H1 (cell line): ENCODE data around the gene HNRNPDL. TPM values are rescaled to one million over a fixed set of nuclear protein-coding genes. Genes with fewer than 3 reads are reported as not detected.

Experiments used
- CTCF ChIA-PET: fragments of 300-600 bp; sonication (Branson Sonifier 250); formaldehyde crosslinking; loops from one replicate; lab custom pipeline; 2021; ENCODE audit not compliant: partially characterized antibody; lab: Charles Lee
- POLR2A ChIA-PET: fragments of 300-600 bp; sonication (Branson Sonifier 250); formaldehyde crosslinking; loops from one replicate; lab custom pipeline; 2021; ENCODE audit warnings: inconsistent platforms; ENCODE audit not compliant: partially characterized antibody; lab: Charles Lee
- DNase-seq, 2 experiments: peaks; one replicate each; pipeline versions ENCODE4 v3.0.0 to v3.0.0-alpha.2; 2010 to 2022; ENCODE audit warnings: low spot score in 2 of 2, low read depth in 1 of 2, mixed read lengths in 1 of 2
- FAIRE-seq: peaks from 2 replicates; lab custom pipeline; 2011; peaks lifted over from hg19 to GRCh38; lab: Jason Lieb, UNC
- H2AFZ ChIP-seq: 2 replicates; pipeline ENCODE4 v1.8.1; 2012; ENCODE audit warnings: low read length, inconsistent platforms
- H2AK5ac ChIP-seq: 2 replicates; pipeline ENCODE4 v1.6.1; 2013; ENCODE audit warnings: low read depth, low read length
- H2BK120ac ChIP-seq: replicated peaks from 2 replicates; pipeline ENCODE3; 2013; ENCODE audit warnings: low read depth, low read length, inconsistent platforms
- H2BK12ac ChIP-seq: 2 replicates; pipeline ENCODE4 v1.6.1; 2013; ENCODE audit warnings: low read depth, low read length
- H2BK15ac ChIP-seq: 2 replicates; pipeline ENCODE4 v1.6.1; 2013; ENCODE audit warnings: low read length
- H2BK20ac ChIP-seq: 2 replicates; pipeline ENCODE4 v1.6.1; 2013; ENCODE audit warnings: low read length
- H2BK5ac ChIP-seq: 2 replicates; pipeline ENCODE4 v1.6.1; 2013; ENCODE audit warnings: low read depth, low read length
- H3K14ac ChIP-seq: 2 replicates; pipeline ENCODE4 v1.6.1; 2013; ENCODE audit warnings: inconsistent platforms; ENCODE audit not compliant: insufficient read length
- H3K18ac ChIP-seq: 2 replicates; pipeline ENCODE4 v1.6.1; 2013; ENCODE audit warnings: low read length; ENCODE audit errors: extremely low read depth
- H3K23ac ChIP-seq: 2 replicates; pipeline ENCODE4 v1.6.1; 2013; ENCODE audit warnings: inconsistent platforms; ENCODE audit not compliant: insufficient read length
- H3K23me2 ChIP-seq: 2 replicates; pipeline ENCODE4 v1.6.1; 2013; ENCODE audit warnings: low read depth, low read length
- H3K27ac ChIP-seq: 2 replicates; pipeline ENCODE4 v1.6.1; 2011; ENCODE audit warnings: low read depth, low read length, inconsistent platforms
- H3K27me3 ChIP-seq, 4 experiments: replicated peaks in 1 of 4; 1 replicate in 1 of 4; 2 replicates in 3 of 4; pipeline versions ENCODE4 v1.6.1 to v1.8.1; 2011 to 2013; ENCODE audit warnings: low read length in 3 of 4, mild to moderate bottlenecking in 3 of 4, inconsistent platforms in 2 of 4, mixed read lengths in 2 of 4, moderate library complexity in 1 of 4; ENCODE audit not compliant: control insufficient read depth in 3 of 4, insufficient read depth in 3 of 4; ENCODE audit errors: extremely low read depth in 1 of 4
- H3K36me3 ChIP-seq, 4 experiments: 2 replicates each; pipeline versions ENCODE4 v1.6.1 to v1.8.1; 2011 to 2013; ENCODE audit warnings: mild to moderate bottlenecking in 4 of 4, low read length in 3 of 4, moderate library complexity in 2 of 4, control low read depth in 1 of 4, inconsistent platforms in 1 of 4; ENCODE audit not compliant: insufficient read depth in 4 of 4, control insufficient read depth in 2 of 4
- H3K4ac ChIP-seq: replicated peaks from 2 replicates; pipeline ENCODE3; 2013; ENCODE audit warnings: low read length, low read depth, mixed read lengths, inconsistent platforms; ENCODE audit not compliant: insufficient read length
- H3K4me1 ChIP-seq, 4 experiments: replicated peaks in 1 of 4; 1 replicate in 1 of 4; 2 replicates in 3 of 4; pipeline versions ENCODE4 v1.6.1 to v1.8.1; 2011 to 2013; ENCODE audit warnings: low read length in 3 of 4, inconsistent platforms in 2 of 4, mixed read lengths in 1 of 4; ENCODE audit not compliant: insufficient read depth in 4 of 4, control insufficient read depth in 3 of 4
- H3K4me2 ChIP-seq, 2 experiments: 2 replicates each; pipeline versions ENCODE4 v1.6.1 to v1.8.1; 2011 to 2013; ENCODE audit warnings: low read depth in 2 of 2, low read length in 2 of 2, control low read depth in 1 of 2, inconsistent platforms in 1 of 2, mild to moderate bottlenecking in 1 of 2; ENCODE audit not compliant: insufficient read depth in 1 of 2
- H3K4me3 ChIP-seq, 4 experiments: fragments of 200-600, 300-600 bp in 1 of 4; sonication (generic), shearing (Covaris generic), sonication (Bioruptor Twin) in 1 of 4; 2 replicates each; pipeline versions ENCODE4 v1.5.1 to v1.8.1; 2011 to 2016; ENCODE audit warnings: low read length in 4 of 4, low read depth in 3 of 4, control low read depth in 2 of 4, inconsistent platforms in 2 of 4, mild to moderate bottlenecking in 2 of 4, mixed read lengths in 1 of 4, moderate library complexity in 1 of 4; ENCODE audit not compliant: insufficient read depth in 2 of 4; ENCODE audit errors: extremely low read depth in 1 of 4
- H3K56ac ChIP-seq: replicated peaks from 2 replicates; pipeline ENCODE3; 2013; ENCODE audit warnings: low read depth, mild to moderate bottlenecking, mixed read lengths, low read length, inconsistent platforms; ENCODE audit not compliant: insufficient read length
- H3K79me1 ChIP-seq: 2 replicates; pipeline ENCODE4 v1.6.1; 2013; ENCODE audit warnings: low read depth, low read length, control low read depth
- H3K79me2 ChIP-seq, 2 experiments: 2 replicates each; pipeline versions ENCODE4 v1.6.1 to v1.8.1; 2012 to 2013; ENCODE audit warnings: low read length in 2 of 2, mild to moderate bottlenecking in 2 of 2, inconsistent platforms in 1 of 2; ENCODE audit not compliant: insufficient read depth in 2 of 2, control insufficient read depth in 1 of 2
- H3K9ac ChIP-seq, 4 experiments: replicated peaks in 1 of 4; 1 replicate in 1 of 4; 2 replicates in 3 of 4; pipeline versions ENCODE4 v1.6.1 to v1.8.1; 2011 to 2013; ENCODE audit warnings: low read depth in 3 of 4, low read length in 3 of 4, control low read depth in 2 of 4, mild to moderate bottlenecking in 2 of 4, moderate library complexity in 2 of 4, inconsistent platforms in 1 of 4; ENCODE audit errors: extremely low read depth in 1 of 4
- H3K9me3 ChIP-seq, 2 experiments: 2 replicates each; pipeline versions ENCODE4 v1.6.1 to v1.8.1; 2012 to 2013; ENCODE audit warnings: mild to moderate bottlenecking in 2 of 2, moderate library complexity in 2 of 2, control low read depth in 1 of 2, inconsistent platforms in 1 of 2, low read depth in 1 of 2, low read length in 1 of 2, mixed read lengths in 1 of 2; ENCODE audit not compliant: insufficient read depth in 2 of 2
- H4K20me1 ChIP-seq, 2 experiments: replicated peaks in 1 of 2; 2 replicates each; pipeline versions ENCODE3 to v1.8.1; 2011 to 2013; ENCODE audit warnings: inconsistent platforms in 2 of 2, low read length in 2 of 2, mild to moderate bottlenecking in 1 of 2; ENCODE audit not compliant: insufficient read depth in 2 of 2, control insufficient read depth in 1 of 2
- H4K5ac ChIP-seq: 2 replicates; pipeline ENCODE4 v1.6.1; 2013; ENCODE audit warnings: low read length, low read depth, mixed read lengths, inconsistent platforms; ENCODE audit not compliant: insufficient read length
- H4K8ac ChIP-seq: 2 replicates; pipeline ENCODE4 v1.8.0; 2013; ENCODE audit warnings: mild to moderate bottlenecking, moderate library complexity, low read length, inconsistent platforms; ENCODE audit not compliant: insufficient read depth; ENCODE audit errors: extremely low read depth
- H4K91ac ChIP-seq: replicated peaks from 2 replicates; pipeline ENCODE3; 2013; ENCODE audit warnings: low read length, mixed read lengths, inconsistent platforms; ENCODE audit not compliant: insufficient read length
- POLR2AphosphoS5 ChIP-seq: IDR thresholded peaks from 2 replicates; pipeline ENCODE4 v1.6.1; 2011; ENCODE audit warnings: low read depth, low read length
- RAD21 ChIP-seq, 2 experiments: IDR thresholded peaks in 1 of 2; conservative IDR thresholded peaks in 1 of 2; 2 replicates each; pipeline ENCODE4 v1.6.1; 2011; ENCODE audit warnings: low read depth in 2 of 2, low read length in 2 of 2, improper control_type of control experiment in 1 of 2, inconsistent platforms in 1 of 2, mild to moderate bottlenecking in 1 of 2, moderate library complexity in 1 of 2
- SIRT6 ChIP-seq: IDR thresholded peaks from one replicate; pipeline ENCODE4 v1.7.1; 2012; ENCODE audit warnings: low read length, inconsistent platforms
- SP1 ChIP-seq: IDR thresholded peaks from 2 replicates; pipeline ENCODE4 v1.6.1; 2011; ENCODE audit warnings: low read depth, low read length
- YY1 ChIP-seq: IDR thresholded peaks from 2 replicates; pipeline ENCODE4 v1.6.1; 2011; ENCODE audit warnings: low read depth, mild to moderate bottlenecking, low read length
- ZNF274 ChIP-seq: IDR thresholded peaks from 2 replicates; pipeline ENCODE4 v1.7.0; 2012; ENCODE audit warnings: low read length, borderline replicate concordance; ENCODE audit errors: extremely low read depth
- WGBS, 2 experiments: shearing (Covaris generic) in 1 of 2; methylation state at CpG; one replicate each; pipeline versions ENCODE4 v1.1.6 to v1.1.7; 2013 to 2015; ENCODE audit warnings: low lambda C conversion rate in 2 of 2, mixed read lengths in 2 of 2, inconsistent platforms in 1 of 2, low coverage in 1 of 2, missing lambda C conversion rate in 1 of 2; ENCODE audit not compliant: insufficient replicate concordance in 2 of 2, insufficient coverage in 1 of 2, insufficient read length in 1 of 2; ENCODE audit errors: extremely low coverage in 1 of 2, missing lambda C conversion rate in 1 of 2; 5-methylcytosine and 5-hydroxymethylcytosine counted together
- polyA plus RNA-seq, 7 experiments: library from polyadenylated mRNA; depleted of rRNA in 3 of 7; stranded (reverse) in 5 of 7; unstranded in 2 of 7; fragments of >200 nt in 5 of 7; fragments of 200-250 nt in 2 of 7; gene quantifications; 1 replicate in 5 of 7; 2 replicates in 1 of 7; 4 replicates in 1 of 7; pipeline versions ENCODE4 v1.2.1 to v1.2.3, GENCODE V29; 2011 to 2013; ENCODE audit warnings: missing spikeins in 2 of 7, mixed read lengths in 2 of 7
- total RNA-seq: library from RNA; stranded (reverse); fragmentation: NEBNext Ultra II Directional; extraction: Animal tissue kit (Norgen Biotek cat#: 25700); gene quantifications from 2 replicates; pipeline ENCODE4 v1.2.1, GENCODE V29; 2021
- TF ChIP-seq, protein P1 (sequence below), 3 experiments: IDR thresholded peaks; 1 replicate in 2 of 3; 2 replicates in 1 of 3; pipeline versions ENCODE4 v1.5.1 to v1.6.1; 2011; ENCODE audit warnings: low read length in 3 of 3, mild to moderate bottlenecking in 3 of 3, inconsistent platforms in 2 of 3, low read depth in 1 of 3, moderate library complexity in 1 of 3; ENCODE audit not compliant: insufficient read depth in 1 of 3; ENCODE audit errors: control extremely low read depth in 1 of 3

HNRNPDL gene
- total and polyA plus RNA-seq, 2 of the 8 experiments (the other 6 are each of a cell fraction or from before 2014, with no cell fraction given), result 197 to 411 TPM

DNA sequence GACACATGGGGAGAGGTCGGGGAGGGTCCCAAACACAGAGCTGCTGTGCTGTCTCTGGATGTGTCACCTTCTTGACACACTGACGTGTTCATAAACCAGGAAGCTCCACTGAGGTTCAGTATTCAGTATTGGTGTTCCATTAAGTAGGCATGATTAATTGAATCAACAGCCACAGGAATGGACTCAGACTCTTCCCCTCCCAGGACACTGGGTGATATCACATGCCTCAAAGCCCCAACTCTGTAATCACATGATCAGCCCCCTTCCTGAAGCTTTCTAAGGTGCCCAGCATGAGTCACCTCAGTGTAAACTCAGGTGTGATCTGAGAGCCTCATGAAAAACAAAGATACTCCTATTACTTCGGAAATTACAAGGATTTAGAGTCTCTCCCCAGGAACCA lies 35.4 kb downstream of the HNRNPDL start:
- POLR2A ChIA-PET, result interaction anchor here (0.9 to 5.4 kb wide), 7 partner anchors 9 to 33 kb away, joined by 3 to 29 read pairs (median 10); no protein-coding TSS in a partner anchor
- Histone ChIP-seq H2BK12ac (no peak overlapping the region), H4K5ac (no peak overlapping the region), H3K4me2 (no peak overlapping the region), H3K14ac (no peak overlapping the region), H2BK15ac (no peak overlapping the region), H2AFZ (peak overlapping the region; percentile 66), H3K4me1 (no peaks in the 10 kb centered on the region), H4K20me1 (no peaks in the 10 kb centered on the region), H4K8ac (no peak overlapping the region), H3K23me2 (no peaks in the 10 kb centered on the region), H3K4me3 (no peak overlapping the region), H2AK5ac (no peak overlapping the region), H3K9ac (no peak overlapping the region), H3K9me3 (no peaks in the 10 kb centered on the region), H3K36me3 (no peaks in the 10 kb centered on the region), H2BK5ac (no peak overlapping the region), H3K27me3 (no peaks in the 10 kb centered on the region), H3K4ac (no peak overlapping the region), H2BK120ac (no peak overlapping the region), H2BK20ac (no peak overlapping the region), H3K79me1 (no peaks in the 10 kb centered on the region), H3K27ac (no peak overlapping the region), H4K91ac (no peak overlapping the region), H3K79me2 (no peaks in the 10 kb centered on the region), H3K23ac (no peak overlapping the region), H3K56ac (no peak overlapping the region), H3K18ac (no peak overlapping the region)
- WGBS, 2 experiments, result 92% methylated on average over 3 of the region's 3 CpGs; no CpG with 5 or more reads in 1 of the 2 experiments
- TF ChIP-seq SP1 (no peak), ZNF274 (no peak), YY1 (no peak), RAD21 (IDR thresholded peaks at IDR 0.05 in 1 of 2, conservative IDR thresholded peaks at IDR 0.05 in 1 of 2; ENCODE audit: low read depth in 2 of 2, low read length in 2 of 2) (no peak), POLR2AphosphoS5 (no peak), SIRT6 (no peak)
- TF ChIP-seq, protein P1, sequence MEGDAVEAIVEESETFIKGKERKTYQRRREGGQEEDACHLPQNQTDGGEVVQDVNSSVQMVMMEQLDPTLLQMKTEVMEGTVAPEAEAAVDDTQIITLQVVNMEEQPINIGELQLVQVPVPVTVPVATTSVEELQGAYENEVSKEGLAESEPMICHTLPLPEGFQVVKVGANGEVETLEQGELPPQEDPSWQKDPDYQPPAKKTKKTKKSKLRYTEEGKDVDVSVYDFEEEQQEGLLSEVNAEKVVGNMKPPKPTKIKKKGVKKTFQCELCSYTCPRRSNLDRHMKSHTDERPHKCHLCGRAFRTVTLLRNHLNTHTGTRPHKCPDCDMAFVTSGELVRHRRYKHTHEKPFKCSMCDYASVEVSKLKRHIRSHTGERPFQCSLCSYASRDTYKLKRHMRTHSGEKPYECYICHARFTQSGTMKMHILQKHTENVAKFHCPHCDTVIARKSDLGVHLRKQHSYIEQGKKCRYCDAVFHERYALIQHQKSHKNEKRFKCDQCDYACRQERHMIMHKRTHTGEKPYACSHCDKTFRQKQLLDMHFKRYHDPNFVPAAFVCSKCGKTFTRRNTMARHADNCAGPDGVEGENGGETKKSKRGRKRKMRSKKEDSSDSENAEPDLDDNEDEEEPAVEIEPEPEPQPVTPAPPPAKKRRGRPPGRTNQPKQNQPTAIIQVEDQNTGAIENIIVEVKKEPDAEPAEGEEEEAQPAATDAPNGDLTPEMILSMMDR (IDR thresholded peaks at IDR 0.05; ENCODE audit: control extremely low read depth in 1 of 3, insufficient read depth in 1 of 3, low read depth in 1 of 3, low read length in 3 of 3), result no peak
- CTCF ChIA-PET, result interaction anchor here (1.2 to 1.6 kb wide), 3 partner anchors 9 to 35 kb away, joined by 3 to 6 read pairs (median 4); no protein-coding TSS in a partner anchor
- FAIRE-seq, result no peak
- DNase-seq, result no peak
